CD4-positive, alpha-beta T cell (primary cell): Measurements from ENCODE around the gene LDB2. TPM values are rescaled to one million over a fixed set of nuclear protein-coding genes. Genes with fewer than 3 reads are reported as not detected.

ENCODE experiments used
- ATAC-seq: fragments of 200-7000 bp; cut with Tn5 transposase; one replicate; pipeline ENCODE4 v1.10.0; 2022; ENCODE audit warnings: mild to moderate bottlenecking; ENCODE audit not compliant: poor library complexity
- CTCF ChIA-PET: fragments of 350-600 bp; sonication (Branson Sonifier 250); formaldehyde crosslinking; loops from one replicate; lab custom pipeline; 2021; ENCODE audit warnings: antibody characterized with exemption, inconsistent platforms; lab: Charles Lee
- POLR2A ChIA-PET: fragments of 350-600 bp; sonication (Branson Sonifier 250); formaldehyde crosslinking; loops from one replicate; lab custom pipeline; 2021; ENCODE audit warnings: antibody characterized with exemption, inconsistent platforms; lab: Charles Lee
- DNase-seq, 14 experiments: peaks; one replicate each; pipeline ENCODE4 v3.0.0-alpha.2; 2013 to 2020; ENCODE audit warnings: mixed read lengths in 2 of 14
- H3K27ac ChIP-seq, 2 donors: one replicate each; pipeline versions ENCODE4 v1.5.1 to v1.7.0; 2013; ENCODE audit warnings: low read length in 2 of 2, low read depth in 1 of 2, mild to moderate bottlenecking in 1 of 2
- H3K27me3 ChIP-seq, 2 experiments: 1 replicate in 1 of 2; 2 replicates in 1 of 2; pipeline versions ENCODE4 v1.6.1 to v1.7.0; 2013; ENCODE audit warnings: low read length in 2 of 2, control low read depth in 1 of 2, mild to moderate bottlenecking in 1 of 2, moderate library complexity in 1 of 2; ENCODE audit not compliant: insufficient read depth in 2 of 2, control insufficient read depth in 1 of 2
- H3K36me3 ChIP-seq: one replicate; pipeline ENCODE4 v1.6.1; 2013; ENCODE audit warnings: low read length, control low read depth; ENCODE audit not compliant: insufficient read depth
- H3K4me1 ChIP-seq: one replicate; pipeline ENCODE4 v1.6.1; 2013; ENCODE audit warnings: low read length, control low read depth; ENCODE audit not compliant: insufficient read depth
- H3K4me3 ChIP-seq: one replicate; pipeline ENCODE4 v1.5.1; 2013; ENCODE audit warnings: mild to moderate bottlenecking, low read length, moderate library complexity
- H3K9me3 ChIP-seq, 2 experiments: 1 replicate in 1 of 2; 2 replicates in 1 of 2; pipeline versions ENCODE4 v1.6.1 to v1.7.0; 2013; ENCODE audit warnings: low read length in 2 of 2, mild to moderate bottlenecking in 2 of 2, control low read depth in 1 of 2, moderate library complexity in 1 of 2; ENCODE audit not compliant: control insufficient read depth in 1 of 2, insufficient read depth in 1 of 2
- H3K27ac Mint-ChIP-seq: one replicate; pipeline ENCODE4 v1.8.0; 2020; ENCODE audit warnings: mixed read lengths
- H3K27me3 Mint-ChIP-seq: one replicate; pipeline ENCODE4 v1.8.0; 2021; ENCODE audit warnings: mixed read lengths
- H3K36me3 Mint-ChIP-seq: one replicate; pipeline ENCODE4 v1.8.0; 2021; ENCODE audit warnings: low read depth, mixed read lengths
- H3K4me1 Mint-ChIP-seq: one replicate; pipeline ENCODE4 v1.8.0; 2021; ENCODE audit warnings: low read depth, mixed read lengths
- H3K4me3 Mint-ChIP-seq: one replicate; pipeline ENCODE4 v1.8.0; 2020; ENCODE audit warnings: mild to moderate bottlenecking, mixed read lengths
- H3K9me3 Mint-ChIP-seq: one replicate; pipeline ENCODE4 v1.8.0; 2020; ENCODE audit warnings: mixed read lengths
- CTCF ChIP-seq: fragments of 200-600 bp; IDR thresholded peaks from one replicate; pipeline ENCODE4 v1.8.0; 2022; ENCODE audit warnings: antibody characterized with exemption, mild to moderate bottlenecking
- intact Hi-C, 2 experiments: fragments of 100-400 bp; cut with DNase I in 1 of 2; cut with micrococcal nuclease in 1 of 2; formaldehyde crosslinking; loops; one replicate each; pipeline versions ENCODE4 v1.15.1 to v1.9.0; 2023 to 2025; cut with DNase I, micrococcal nuclease
- total RNA-seq, 174 experiments: library from RNA in 2 of 174; stranded (reverse) in 2 of 174; gene quantifications; one replicate each; pipeline ENCODE4 v1.2.3 and lab custom pipeline; 2021 to 2026

The LDB2 gene
- total RNA-seq, 2 experiments from 2014 or later: not detected

- TF ChIP-seq CTCF: no peak
- H3K4me3 ChIP-seq: no peak overlapping the region
- POLR2A ChIA-PET: no interaction called here
Observed at GRCh38 chr4:16714191-16714590, 184.3 kb downstream of the LDB2 start.

GRCh38 chr4:16713696-16714095 is 184.7 kb downstream of the LDB2 start:
- Mint-ChIP-seq H3K4me1 (no peaks in the 10 kb centered on the region), H3K27ac (no peak overlapping the region), H3K4me3 (no peak overlapping the region), H3K9me3 (no peaks in the 10 kb centered on the region), H3K27me3 (no peaks in the 10 kb centered on the region), H3K36me3 (no peaks in the 10 kb centered on the region)
- Histone ChIP-seq H3K4me1 (no peaks in the 10 kb centered on the region), H3K36me3 (no peaks in the 10 kb centered on the region), H3K27me3 (no peaks in the 10 kb centered on the region), H3K9me3 (no peaks in the 10 kb centered on the region), H3K27ac (no peak overlapping the region), H3K4me3 (no peak overlapping the region)
- TF ChIP-seq CTCF: no peak
- ChIA-PET CTCF (no interaction called here), POLR2A (no interaction called here)
- ATAC-seq (no peak), DNase-seq (no peak)
- intact Hi-C loops: no loop called here

More at GRCh38 chr4:16714191-16714590, 184.3 kb downstream of the LDB2 start:
- H3K4me3 Mint-ChIP-seq: no peak overlapping the region
- CTCF ChIA-PET: no interaction called here
- no peaks in the 10 kb centered on the region for H3K9me3 ChIP-seq
- H3K36me3 ChIP-seq: no peaks in the 10 kb centered on the region
- no peak for DNase-seq
- H3K9me3 Mint-ChIP-seq: no peaks in the 10 kb centered on the region
- H3K36me3 Mint-ChIP-seq: no peaks in the 10 kb centered on the region
- intact Hi-C loops: no loop called here
- no peak for ATAC-seq
- no peaks in the 10 kb centered on the region for H3K27me3 ChIP-seq
- no peaks in the 10 kb centered on the region for H3K4me1 Mint-ChIP-seq
- H3K27me3 Mint-ChIP-seq: no peaks in the 10 kb centered on the region
- no peaks in the 10 kb centered on the region for H3K4me1 ChIP-seq
- no peak overlapping the region for H3K27ac ChIP-seq
- H3K27ac Mint-ChIP-seq: no peak overlapping the region

GRCh38 chr4:16713271-16713670 is 185.2 kb downstream of the LDB2 start:
- Histone ChIP-seq H3K4me3 (no peak overlapping the region), H3K27me3 (no peaks in the 10 kb centered on the region), H3K27ac (no peak overlapping the region), H3K9me3 (no peaks in the 10 kb centered on the region), H3K4me1 (no peaks in the 10 kb centered on the region), H3K36me3 (no peaks in the 10 kb centered on the region)
- H3K4me1 Mint-ChIP-seq: no peaks in the 10 kb centered on the region
- intact Hi-C loops: no loop called here
- DNase-seq (no peak), ATAC-seq (no peak)
- no peaks in the 10 kb centered on the region for H3K36me3 Mint-ChIP-seq
- TF ChIP-seq CTCF: no peak
- H3K4me3 Mint-ChIP-seq: no peak overlapping the region
- ChIA-PET CTCF (no interaction called here), POLR2A (no interaction called here)
- H3K9me3 Mint-ChIP-seq: peaks cover 2% of the 10 kb centered on the region
- no peak overlapping the region for H3K27ac Mint-ChIP-seq
- no peaks in the 10 kb centered on the region for H3K27me3 Mint-ChIP-seq
